A549 (cell line): Measurements from ENCODE around the gene GSAP. TPM values are rescaled to one million over a fixed set of nuclear protein-coding genes. Genes with fewer than 3 reads are reported as not detected.

Source experiments
- ATAC-seq, 2 experiments: fragments of 200-7000 bp in 1 of 2; fragments of >200 bp in 1 of 2; cut with Nextera tagmentation in 1 of 2; cut with Tn5 transposase in 1 of 2; 3 replicates each; pipeline versions ENCODE4 v1.8.0 to v1.9.1; 2018 to 2020; ENCODE audit warnings: mild to moderate bottlenecking in 1 of 2, moderate library complexity in 1 of 2
- CTCF ChIA-PET: fragments of 300-600 bp; sonication (Branson Sonifier 250); formaldehyde crosslinking; extraction: SDS; loops from one replicate; lab custom pipeline; 2021; ENCODE audit warnings: antibody characterized with exemption, inconsistent platforms; lab: Yijun Ruan, JAX
- POLR2A ChIA-PET: fragments of 350-600 bp; formaldehyde crosslinking; extraction: SDS; loops from one replicate; lab custom pipeline; 2021; ENCODE audit warnings: antibody characterized with exemption, inconsistent platforms; lab: Yijun Ruan, JAX
- DNase-seq, 2 experiments: peaks; one replicate each; pipeline versions ENCODE4 v3.0.0 to v3.0.0-alpha.2; 2011 to 2016; ENCODE audit warnings: low read depth in 1 of 2, low spot score in 1 of 2
- FAIRE-seq: peaks from 2 replicates; lab custom pipeline; 2011; peaks lifted over from hg19 to GRCh38; lab: Jason Lieb, UNC
- H3K27ac ChIP-seq, 2 experiments: fragments of >200 bp; sonication (Bioruptor Twin); formaldehyde crosslinking; 3 replicates each; pipeline ENCODE4 v1.5.1; 2016 to 2017
- H3K4me1 ChIP-seq: fragments of >200 bp; sonication (Bioruptor Twin); formaldehyde crosslinking; 3 replicates; pipeline ENCODE4 v1.6.1; 2016
- H3K4me2 ChIP-seq: fragments of >200 bp; sonication (Bioruptor Twin); formaldehyde crosslinking; 3 replicates; pipeline ENCODE4 v1.6.1; 2016
- H3K4me3 ChIP-seq: fragments of >200 bp; sonication (Bioruptor Twin); formaldehyde crosslinking; 3 replicates; pipeline ENCODE4 v1.5.1; 2016
- H3K9me3 ChIP-seq: fragments of >200 bp; sonication (Bioruptor Twin); formaldehyde crosslinking; 3 replicates; pipeline ENCODE4 v1.6.1; 2016
- BHLHE40 ChIP-seq: IDR thresholded peaks from 2 replicates; pipeline ENCODE4 v1.6.1; 2012; ENCODE audit warnings: low read depth, low read length, inconsistent platforms
- CBX8 ChIP-seq: fragments of 200-600 bp; sonication (generic); IDR thresholded peaks from 2 replicates; pipeline ENCODE4 v1.6.1; 2016
- CEBPB ChIP-seq, 2 experiments: fragments of >200 bp in 1 of 2; sonication (Bioruptor Twin) in 1 of 2; formaldehyde crosslinking in 1 of 2; IDR thresholded peaks; 2 replicates each; pipeline ENCODE4 v1.6.1; 2012 to 2016
- CHD4 ChIP-seq: fragments of 200-600 bp; sonication (generic); IDR thresholded peaks from 2 replicates; pipeline ENCODE4 v1.6.1; 2016; ENCODE audit warnings: antibody characterized with exemption, mild to moderate bottlenecking, borderline replicate concordance
- CTCF ChIP-seq: fragments of >200 bp; sonication (Bioruptor Twin); formaldehyde crosslinking; IDR thresholded peaks from 3 replicates; pipeline ENCODE4 v1.5.1; 2016
- EHMT2 ChIP-seq: fragments of 200-600 bp; sonication (generic); IDR thresholded peaks from 2 replicates; pipeline ENCODE4 v1.6.1; 2016; ENCODE audit warnings: antibody characterized with exemption, low read depth, mild to moderate bottlenecking, moderate library complexity
- EP300 ChIP-seq, 2 experiments: fragments of >200 bp; sonication (Bioruptor Twin); formaldehyde crosslinking; IDR thresholded peaks; 2 replicates in 1 of 2; 3 replicates in 1 of 2; pipeline ENCODE4 v1.6.1; 2016 to 2017
- FOSB ChIP-seq: fragments of 250-450 bp; sonication (Bioruptor Pico); IDR thresholded peaks from 2 replicates; pipeline ENCODE4 v1.5.0; 2020; ENCODE audit warnings: mild to moderate bottlenecking, moderate library complexity
- FOSL2 ChIP-seq, 2 experiments: fragments of 450-650 bp in 1 of 2; fragments of >200 bp in 1 of 2; sonication (Bioruptor Twin) in 1 of 2; formaldehyde crosslinking; IDR thresholded peaks; 2 replicates each; pipeline versions ENCODE4 v1.5.0 to v1.6.1; 2016 to 2020; ENCODE audit warnings: mild to moderate bottlenecking in 1 of 2, moderate library complexity in 1 of 2
- GATA3 ChIP-seq: IDR thresholded peaks from 2 replicates; pipeline ENCODE4 v1.6.1; 2012; ENCODE audit warnings: borderline replicate concordance
- HDAC2 ChIP-seq: fragments of 200-600 bp; sonication (generic); IDR thresholded peaks from 2 replicates; pipeline ENCODE4 v1.6.1; 2016
- HEYL ChIP-seq: fragments of 250-450 bp; sonication (Bioruptor Pico); IDR thresholded peaks from 2 replicates; pipeline ENCODE4 v1.8.0; 2021; ENCODE audit warnings: mild to moderate bottlenecking, moderate library complexity
- JUN ChIP-seq, 2 experiments: fragments of >200 bp; sonication (Bioruptor Twin); formaldehyde crosslinking; IDR thresholded peaks; 2 replicates in 1 of 2; 3 replicates in 1 of 2; pipeline ENCODE4 v1.6.1; 2016 to 2017
- MAX ChIP-seq: IDR thresholded peaks from 2 replicates; pipeline ENCODE4 v1.6.1; 2012
- NFE2L2 ChIP-seq: fragments of 150-350 bp; conservative IDR thresholded peaks from 2 replicates; pipeline ENCODE4 v1.6.1; 2014; ENCODE audit warnings: low read length
- NR3C1 ChIP-seq: fragments of >200 bp; sonication (Bioruptor Twin); formaldehyde crosslinking; IDR thresholded peaks from 3 replicates; pipeline ENCODE4 v1.6.1; 2017
- RARB ChIP-seq: fragments of 250-450 bp; sonication (Bioruptor Pico); IDR thresholded peaks from 2 replicates; pipeline ENCODE4 v1.8.0; 2021; ENCODE audit warnings: mild to moderate bottlenecking, moderate library complexity
- RFX5 ChIP-seq: fragments of 450-650 bp; IDR thresholded peaks from 2 replicates; pipeline ENCODE4 v1.7.1; 2014; ENCODE audit warnings: antibody characterized with exemption, mild to moderate bottlenecking, moderate library complexity
- RNF2 ChIP-seq: fragments of 200-600 bp; sonication (generic); IDR thresholded peaks from 2 replicates; pipeline ENCODE4 v1.6.1; 2016; ENCODE audit warnings: low read depth, mild to moderate bottlenecking, antibody characterized with exemption, moderate library complexity, borderline replicate concordance
- SMC3 ChIP-seq: fragments of >200 bp; sonication (Bioruptor Twin); formaldehyde crosslinking; IDR thresholded peaks from 3 replicates; pipeline ENCODE4 v1.6.1; 2018; ENCODE audit warnings: inconsistent platforms
- USF2 ChIP-seq: fragments of 450-650 bp; IDR thresholded peaks from 2 replicates; pipeline ENCODE4 v1.6.1; 2014; ENCODE audit warnings: antibody characterized with exemption
- ZFP36 ChIP-seq: fragments of 450-650 bp; IDR thresholded peaks from 2 replicates; pipeline ENCODE4 v1.6.1; 2014; ENCODE audit warnings: borderline replicate concordance; ENCODE audit not compliant: partially characterized antibody
- ZNF302 ChIP-seq: fragments of 250-450 bp; sonication (Bioruptor Pico); IDR thresholded peaks from 2 replicates; pipeline ENCODE4 v1.9.0; 2021; ENCODE audit warnings: inconsistent platforms, mild to moderate bottlenecking, moderate library complexity
- WGBS: methylation state at CpG from one replicate; pipeline ENCODE4 v1.1.6; 2017; ENCODE audit errors: missing lambda C conversion rate; 5-methylcytosine and 5-hydroxymethylcytosine counted together
- polyA plus RNA-seq, 4 experiments: library from polyadenylated mRNA; depleted of rRNA in 3 of 4; stranded (reverse); fragments of >200 nt; fragmentation: RNase III in 1 of 4; extraction: RNeasy Plus Mini Kit Qiagen cat#74134 plus additional on column Dnase treatment in 1 of 4; gene quantifications; 2 replicates in 3 of 4; 3 replicates in 1 of 4; pipeline ENCODE4 v1.2.3, GENCODE V29; 2011 to 2017
- TF ChIP-seq, protein P1 (sequence below): fragments of >200 bp; sonication (Bioruptor Twin); formaldehyde crosslinking; IDR thresholded peaks from 3 replicates; pipeline ENCODE4 v1.6.1; 2016

The GSAP gene
- polyA plus RNA-seq, 2 of the 4 experiments (the other 2 are of a cell fraction) = 4.1 to 18.6 TPM

GRCh38 chr7:77360969-77361368, 55.2 kb downstream of the GSAP start:
- Histone ChIP-seq H3K9me3 (no peaks in the 10 kb centered on the region; the same call in 2 of the 3 replicates), H3K4me1 (peaks cover 18% of the 10 kb centered on the region), H3K27ac (peak overlapping the region in 1 of 2 experiments; percentile 52; a peak in 2 of 6 replicates)
- no peak for DNase-seq
- TF ChIP-seq CEBPB (IDR thresholded peaks at IDR 0.05) = no peak
- TF ChIP-seq EP300 (IDR thresholded peaks at IDR 0.05) = no peak
- TF ChIP-seq USF2 = no peak
- no peak for TF ChIP-seq BHLHE40
- TF ChIP-seq ZNF302 (CRISPR knock-in tag) = no peak
- TF ChIP-seq MAX = no peak
- no peak for TF ChIP-seq RARB (CRISPR knock-in tag)
- no peak for TF ChIP-seq EHMT2
- TF ChIP-seq CTCF = no peak
- no peak for TF ChIP-seq HEYL (CRISPR knock-in tag)
- TF ChIP-seq, protein P1, sequence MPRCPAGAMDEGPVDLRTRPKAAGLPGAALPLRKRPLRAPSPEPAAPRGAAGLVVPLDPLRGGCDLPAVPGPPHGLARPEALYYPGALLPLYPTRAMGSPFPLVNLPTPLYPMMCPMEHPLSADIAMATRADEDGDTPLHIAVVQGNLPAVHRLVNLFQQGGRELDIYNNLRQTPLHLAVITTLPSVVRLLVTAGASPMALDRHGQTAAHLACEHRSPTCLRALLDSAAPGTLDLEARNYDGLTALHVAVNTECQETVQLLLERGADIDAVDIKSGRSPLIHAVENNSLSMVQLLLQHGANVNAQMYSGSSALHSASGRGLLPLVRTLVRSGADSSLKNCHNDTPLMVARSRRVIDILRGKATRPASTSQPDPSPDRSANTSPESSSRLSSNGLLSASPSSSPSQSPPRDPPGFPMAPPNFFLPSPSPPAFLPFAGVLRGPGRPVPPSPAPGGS = no peak
- TF ChIP-seq JUN (IDR thresholded peaks at IDR 0.05) = no peak
- no peak for TF ChIP-seq FOSB (CRISPR knock-in tag)
- TF ChIP-seq ZFP36 = no peak
- TF ChIP-seq, all 56 proteins: peak for 0
- 89% methylated on average over 3 of the region's 3 CpGs for WGBS
- ChIA-PET POLR2A (no interaction called here), CTCF (no interaction called here)
- H3K4me2 ChIP-seq = no peak overlapping the region
- no peak overlapping the region for H3K4me3 ChIP-seq
- ATAC-seq (no peak), FAIRE-seq (no peak)

- peak in 1 of 2 experiments; percentile 48 for DNase-seq
- Histone ChIP-seq H3K27ac (peak overlapping the region in 1 of 2 experiments; percentile 52; a peak in 3 of 6 replicates), H3K4me2 (peak overlapping the region; percentile 48), H3K4me1 (peaks cover 18% of the 10 kb centered on the region), H3K4me3 (no peak overlapping the region), H3K9me3 (no peaks in the 10 kb centered on the region)
- TF ChIP-seq NR3C1 (no peak), CHD4 (no peak), HDAC2 (no peak), RNF2 (no peak), RFX5 (no peak), NFE2L2 (no peak), GATA3 (no peak), SMC3 (no peak), EP300 (IDR thresholded peaks at IDR 0.05) (no peak), FOSL2 (IDR thresholded peaks at IDR 0.05) (no peak), FOSL2 (CRISPR knock-in tag; IDR thresholded peaks at IDR 0.05) (no peak), CBX8 (no peak)
- WGBS = 13% methylated on average over 1 of the region's 1 CpG
- FAIRE-seq = no peak
- ChIA-PET POLR2A (no interaction called here), CTCF (no interaction called here)
- no peak; a peak in 1 of 6 replicates for ATAC-seq
Measured at GRCh38 chr7:77360104-77360503, 56.0 kb downstream of the GSAP start.
